ENCODE data around the gene GPLD1.
"Not testable (repeated sequence)": the region's sequence is repeated elsewhere in the genome, so short reads cannot be mapped to it uniquely, and the experiment has no call there.

Gene GPLD1

DNA sequence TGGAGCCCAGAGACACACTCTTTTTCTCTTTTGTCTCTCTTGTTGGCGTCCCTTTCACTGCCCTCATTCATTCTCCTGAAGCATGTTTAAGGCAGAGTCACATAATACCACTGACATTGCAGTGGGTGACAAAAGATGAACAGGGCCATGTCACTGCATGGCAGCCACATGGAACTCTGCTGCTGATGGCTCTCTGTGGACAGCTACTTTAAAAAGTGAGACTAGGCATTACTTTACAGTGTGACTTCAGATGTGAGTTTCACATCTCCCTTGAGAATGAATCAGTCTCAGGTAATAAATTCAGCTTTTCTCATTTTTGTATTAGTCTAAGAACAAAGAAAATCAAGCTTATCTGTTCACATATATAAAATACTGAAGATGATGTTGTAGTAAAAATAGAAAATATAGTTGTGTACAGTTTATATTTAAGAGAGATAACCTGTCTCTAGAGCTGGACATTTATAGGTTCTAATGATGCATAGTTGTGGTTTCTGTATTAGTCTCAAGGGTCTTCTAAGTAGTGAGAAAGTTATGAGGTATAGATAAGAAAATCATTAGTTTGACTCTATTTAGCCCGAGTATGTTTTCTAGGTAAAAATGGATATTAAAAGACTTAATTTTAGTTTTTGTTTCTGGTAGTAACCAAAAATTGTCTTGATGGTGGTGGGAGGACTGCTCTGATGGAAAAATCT, 80.5 kb downstream of the GPLD1 start:
- no peak for DNase-seq

DNA sequence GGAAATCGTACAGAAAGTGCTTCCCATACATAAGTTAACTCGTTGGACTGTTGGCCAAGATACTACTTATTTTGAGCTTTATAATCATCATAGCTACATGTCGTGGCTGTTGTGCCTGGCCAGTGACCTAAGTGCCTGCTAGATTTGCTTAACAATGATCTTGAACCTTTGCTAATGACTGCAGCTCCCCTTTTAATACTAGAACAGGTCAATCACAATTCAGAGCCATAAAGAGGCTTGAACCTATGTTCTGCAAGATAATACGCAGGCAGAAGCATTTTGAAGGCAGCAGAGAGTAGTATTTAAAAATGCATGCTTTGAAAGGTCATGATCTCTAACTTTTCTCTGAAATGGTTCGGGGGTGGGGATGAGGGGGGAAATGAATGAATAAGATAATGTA, 84.1 kb downstream of the GPLD1 start:
- no peak for DNase-seq

DNA sequence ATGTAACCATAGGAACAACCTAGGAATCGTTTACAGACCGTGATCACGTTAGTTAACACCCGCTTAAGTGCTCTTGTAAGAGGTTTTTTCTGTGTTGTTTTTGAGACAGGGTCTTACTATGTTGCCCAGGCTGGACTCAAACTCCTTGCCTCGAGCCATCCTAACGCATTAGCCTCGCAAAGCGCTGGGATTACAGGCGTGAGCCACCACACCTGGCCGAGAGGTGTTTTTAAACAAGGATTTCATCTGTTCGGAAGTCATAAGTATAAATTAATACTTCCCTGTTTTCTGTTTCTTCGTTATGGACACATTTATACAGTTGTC, 85.9 kb downstream of the GPLD1 start:
- no peak for DNase-seq

DNA sequence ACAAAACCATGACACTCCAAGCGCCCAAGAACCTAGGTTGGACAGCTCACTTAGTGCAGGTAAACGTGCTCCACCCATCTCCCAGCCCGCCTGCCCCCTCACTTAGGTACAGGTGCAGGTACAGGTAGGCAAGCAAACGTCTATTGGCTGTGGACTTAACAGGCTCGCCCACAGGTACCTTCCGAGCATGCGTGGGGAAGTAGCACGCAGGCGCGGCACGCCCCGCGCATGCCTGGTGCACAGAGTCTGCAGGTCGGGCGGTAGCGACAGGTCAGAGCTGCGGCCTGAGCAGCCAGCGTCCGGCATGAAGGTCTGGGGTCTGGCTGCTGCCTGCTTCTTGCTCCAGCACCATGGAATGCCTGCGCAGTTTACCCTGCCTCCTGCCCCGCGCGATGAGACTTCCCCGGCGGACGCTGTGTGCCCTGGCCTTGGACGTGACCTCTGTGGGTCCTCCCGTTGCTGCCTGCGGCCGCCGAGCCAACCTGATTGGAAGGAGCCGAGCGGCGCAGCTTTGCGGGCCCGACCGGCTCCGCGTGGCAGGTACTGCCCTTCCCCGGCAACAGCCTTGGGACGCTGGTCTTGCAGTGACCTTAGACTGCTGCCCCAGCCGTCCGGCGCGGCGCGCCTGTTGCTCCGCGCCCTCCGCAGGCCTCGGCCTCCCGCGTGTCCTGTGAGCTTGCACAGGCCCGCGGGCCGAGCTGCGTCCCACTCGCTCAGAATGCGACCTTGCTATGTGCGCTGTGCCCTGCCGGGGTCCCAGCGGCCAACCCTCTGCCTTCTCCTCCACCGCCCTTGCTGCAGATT, 86.5 kb downstream of the GPLD1 start, which contains the start of gene MRS2:
Gene MRS2 (plus strand): TSS at position 240 of the 804 bp plus-strand sequence. CDS start 111 bp downstream, at position 351.
- DNase-seq: peak; percentile 80

DNA sequence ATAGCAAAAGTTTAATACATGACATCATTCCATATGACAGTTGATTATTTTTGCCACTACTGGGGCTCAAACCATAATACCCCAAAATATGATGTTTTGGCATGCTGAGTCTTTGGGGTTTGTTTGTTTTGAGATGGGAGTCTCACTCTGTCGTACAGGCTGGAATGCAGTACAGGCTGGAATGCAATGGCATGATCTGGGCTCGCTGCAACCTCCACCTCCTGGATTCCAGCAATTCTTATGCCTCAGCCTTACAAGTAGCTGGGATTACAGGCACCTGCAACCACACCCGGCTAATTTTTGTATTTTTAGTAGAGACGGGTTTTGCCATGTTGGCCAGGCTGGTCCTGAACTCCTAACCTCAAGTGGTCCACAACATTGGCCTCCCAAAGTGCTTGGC, 87.9 kb downstream of the GPLD1 start:
- DNase-seq: no peak

DNA sequence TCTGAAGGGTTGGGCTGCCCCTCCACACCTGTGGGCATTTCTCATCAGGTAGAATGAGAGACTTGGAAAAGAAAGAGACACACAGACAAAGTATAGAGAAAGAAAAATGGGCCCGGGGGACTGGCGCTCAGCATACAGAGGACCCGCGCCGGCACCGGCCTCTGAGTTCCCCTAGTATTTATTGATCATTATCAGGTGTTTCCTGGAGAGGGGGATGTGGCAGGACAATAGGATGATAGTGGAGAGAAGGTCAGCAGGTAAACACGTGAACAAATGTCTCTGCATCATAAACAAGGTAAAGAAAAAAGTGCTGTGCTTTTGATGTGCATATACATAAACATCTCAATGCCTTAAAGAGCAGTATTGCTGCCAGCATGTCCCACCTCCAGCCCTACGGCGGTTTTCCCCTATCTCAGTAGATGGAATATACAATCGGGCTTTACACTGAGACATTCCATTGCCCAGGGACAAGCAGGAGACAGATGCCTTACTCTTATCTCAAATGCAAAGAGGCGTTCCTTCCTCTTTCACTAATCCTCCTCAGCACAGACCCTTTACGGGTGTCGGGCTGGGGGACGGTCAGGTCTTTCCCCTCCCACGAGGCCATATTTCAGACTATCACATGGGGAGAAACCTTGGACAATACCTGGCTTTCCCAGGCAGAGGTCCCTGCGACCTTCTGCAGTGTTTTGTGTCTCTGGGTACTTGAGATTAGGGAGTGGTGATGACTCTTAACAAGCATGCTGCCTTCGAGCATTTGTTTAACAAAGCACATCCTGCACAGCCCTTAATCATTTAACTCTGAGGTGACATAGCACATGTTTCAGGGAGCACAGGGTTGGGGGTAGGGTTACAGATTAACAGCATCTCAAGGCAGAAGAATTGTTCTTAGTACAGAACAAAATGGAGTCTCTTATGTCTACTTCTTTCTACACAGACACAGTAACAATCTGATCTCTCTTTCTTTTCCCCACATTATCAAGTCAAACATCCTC, 89.0 kb downstream of the GPLD1 start:
- not testable (repeated sequence) for DNase-seq

DNA sequence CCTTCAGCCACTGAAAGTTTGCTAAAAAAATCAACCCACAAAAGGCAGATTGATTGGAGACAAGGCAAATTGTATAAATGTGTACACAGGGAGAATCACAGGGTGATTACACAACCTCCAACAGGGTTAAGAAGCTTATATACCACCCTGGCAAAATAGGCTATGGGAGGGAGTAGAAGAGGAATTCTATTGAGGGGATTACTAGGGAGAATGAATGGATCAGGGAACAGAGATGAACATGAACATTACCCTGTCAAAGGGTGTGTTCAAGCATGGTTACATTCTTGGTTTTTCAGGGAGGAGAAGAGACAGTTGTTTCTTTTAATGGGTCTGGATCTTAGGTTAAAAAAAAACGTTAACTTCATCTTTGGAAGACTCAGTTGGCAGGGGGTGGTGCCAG, 91.7 kb downstream of the GPLD1 start:
- DNase-seq: no peak

DNA sequence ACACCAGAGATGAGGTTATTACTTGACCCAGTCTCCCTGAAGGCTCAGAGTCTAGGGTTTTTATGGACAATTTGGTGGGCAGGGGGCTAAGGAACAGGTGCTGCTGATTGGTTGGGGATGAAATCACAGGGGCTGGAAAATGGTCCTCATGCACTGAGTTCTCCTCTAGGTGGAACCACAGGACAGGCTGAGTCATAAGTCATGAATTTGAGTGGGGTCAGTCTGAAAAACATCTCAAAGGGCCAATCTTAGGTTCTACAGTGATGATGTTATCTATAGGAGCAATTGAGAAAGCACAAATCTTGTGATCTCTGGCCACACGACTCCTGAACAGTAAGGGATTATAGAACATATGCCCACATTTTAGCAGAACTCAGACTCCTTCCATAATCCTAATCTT, 92.6 kb downstream of the GPLD1 start:
- no peak for DNase-seq

DNA sequence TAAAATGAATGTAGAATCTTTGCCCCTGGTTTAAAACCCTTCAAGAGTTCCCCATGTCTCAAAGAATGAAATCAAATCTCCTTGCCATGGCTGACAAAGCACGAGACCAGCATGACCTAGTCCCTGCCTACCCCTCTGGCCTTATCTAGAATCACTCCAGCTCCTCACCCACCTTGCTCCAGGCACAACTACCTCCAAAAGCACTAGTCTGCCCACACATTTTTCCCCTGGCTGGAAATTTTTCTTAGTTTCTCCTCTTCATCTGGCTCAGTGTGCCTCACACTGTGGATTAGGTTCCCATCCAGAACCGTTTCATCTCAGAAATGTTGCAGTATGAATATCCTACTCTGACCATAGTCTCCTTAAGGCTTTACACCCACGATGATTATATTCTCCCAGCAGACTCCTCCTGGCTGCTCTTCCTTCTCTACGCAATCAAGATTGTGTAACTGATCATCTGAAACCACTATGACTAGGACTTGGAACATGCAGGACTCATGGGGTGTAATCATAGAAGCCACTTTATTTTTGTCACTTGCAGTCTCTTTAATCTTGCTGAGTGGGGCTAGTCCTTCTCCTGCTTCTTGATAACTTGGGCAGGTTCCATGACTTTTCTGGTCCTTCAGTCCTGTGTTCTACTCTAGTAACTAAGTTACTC, 94.5 kb downstream of the GPLD1 start:
- DNase-seq: no peak

DNA sequence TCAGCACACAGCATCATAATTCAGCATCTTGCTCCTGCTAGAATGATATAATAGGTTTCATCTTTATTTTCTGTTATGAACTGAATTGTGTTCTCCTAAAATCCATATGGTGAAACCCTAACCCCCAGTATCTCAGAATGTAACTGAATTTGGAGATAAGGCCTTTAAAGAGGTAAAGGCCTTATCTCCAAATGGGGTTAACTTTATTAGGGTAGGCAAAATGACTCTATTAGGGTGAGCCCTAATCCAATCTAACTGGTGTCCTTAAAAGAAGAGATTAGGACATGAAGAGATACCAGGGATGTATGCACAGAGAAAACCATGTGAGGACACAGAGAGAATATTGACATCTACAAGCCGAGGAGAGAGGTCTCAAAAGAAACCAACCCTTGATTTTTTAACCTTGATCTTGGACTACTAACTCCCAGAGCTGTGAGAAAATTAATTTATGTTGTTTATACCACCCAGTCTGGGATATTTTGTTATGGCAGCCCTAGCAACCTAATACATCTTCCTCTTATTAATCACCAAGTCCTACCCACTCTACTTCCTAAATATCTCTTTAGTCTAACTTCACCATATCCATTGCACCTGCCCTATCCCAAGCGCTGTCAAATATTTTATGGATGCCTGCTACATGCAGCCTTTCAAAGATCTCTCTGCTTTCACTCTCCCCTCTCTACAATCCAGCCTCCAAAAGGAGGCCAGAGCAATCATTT, 95.2 kb downstream of the GPLD1 start:
- DNase-seq: no peak

DNA sequence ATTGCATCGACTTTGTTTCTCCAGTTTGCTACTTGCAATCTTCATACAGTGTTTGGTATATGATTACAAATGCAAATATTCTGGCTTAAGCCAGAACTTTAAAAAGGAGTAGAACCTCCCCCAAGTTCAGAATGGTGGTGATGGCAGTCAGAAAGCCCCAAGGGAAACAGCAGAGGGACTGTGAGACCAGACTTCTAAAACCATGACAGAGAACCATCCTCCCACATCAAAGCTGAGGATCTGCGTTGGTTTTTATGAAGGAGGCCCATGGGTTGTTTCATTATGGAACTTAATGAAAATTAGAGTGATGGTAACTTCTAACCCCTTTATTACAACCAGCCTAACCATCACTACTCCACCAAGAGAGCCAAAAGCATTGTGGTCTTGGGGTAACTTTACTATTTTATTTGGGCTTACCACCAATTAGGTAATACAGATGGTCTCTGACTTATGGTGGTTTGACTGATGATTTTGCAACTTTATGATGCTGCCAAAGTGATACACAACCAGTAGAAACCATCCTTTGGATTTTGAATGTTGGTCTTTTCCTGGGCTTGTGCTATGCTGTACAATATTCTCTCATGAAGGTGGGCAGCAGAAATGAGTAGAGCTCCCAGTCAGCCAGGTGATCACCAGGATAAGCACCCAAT, 97.5 kb downstream of the GPLD1 start:
- no peak for DNase-seq

DNA sequence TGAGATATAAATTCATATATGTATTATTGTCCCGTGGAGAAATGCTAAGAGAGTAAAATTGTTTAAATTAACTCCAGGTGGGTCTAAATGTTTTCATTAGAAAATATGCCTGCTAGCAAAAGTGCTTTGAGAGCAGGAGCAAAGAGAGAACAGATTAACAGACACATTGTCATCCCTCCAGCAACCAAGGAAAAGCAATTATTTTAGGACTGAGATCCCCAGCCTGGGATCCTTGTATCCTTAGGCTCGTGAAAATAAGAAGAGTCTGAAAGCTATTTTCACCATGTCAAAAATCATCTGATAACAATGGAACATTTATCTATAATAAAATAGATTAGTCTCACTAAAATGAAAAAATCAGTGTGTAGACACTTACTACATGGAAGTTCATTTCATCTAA, 98.2 kb downstream of the GPLD1 start:
- no peak for DNase-seq

DNA sequence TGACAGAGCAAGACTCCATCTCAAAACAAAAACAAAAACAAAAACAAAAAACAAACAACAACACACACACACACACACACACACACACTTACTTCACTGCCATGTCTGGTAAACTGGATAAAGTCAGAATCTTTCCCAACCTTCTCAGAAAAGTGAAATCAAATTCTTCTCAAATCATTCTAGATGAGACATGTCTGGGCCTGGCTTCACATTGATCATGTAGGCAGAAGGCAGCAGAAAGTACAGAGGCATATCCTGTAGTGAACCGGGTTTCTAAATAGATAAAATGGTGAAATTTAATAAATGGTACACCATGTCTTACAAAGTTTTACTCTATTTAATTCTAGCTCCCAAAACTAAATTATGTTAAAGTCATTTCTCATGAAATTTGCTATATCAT, 101.6 kb downstream of the GPLD1 start:
- no peak for DNase-seq

DNA sequence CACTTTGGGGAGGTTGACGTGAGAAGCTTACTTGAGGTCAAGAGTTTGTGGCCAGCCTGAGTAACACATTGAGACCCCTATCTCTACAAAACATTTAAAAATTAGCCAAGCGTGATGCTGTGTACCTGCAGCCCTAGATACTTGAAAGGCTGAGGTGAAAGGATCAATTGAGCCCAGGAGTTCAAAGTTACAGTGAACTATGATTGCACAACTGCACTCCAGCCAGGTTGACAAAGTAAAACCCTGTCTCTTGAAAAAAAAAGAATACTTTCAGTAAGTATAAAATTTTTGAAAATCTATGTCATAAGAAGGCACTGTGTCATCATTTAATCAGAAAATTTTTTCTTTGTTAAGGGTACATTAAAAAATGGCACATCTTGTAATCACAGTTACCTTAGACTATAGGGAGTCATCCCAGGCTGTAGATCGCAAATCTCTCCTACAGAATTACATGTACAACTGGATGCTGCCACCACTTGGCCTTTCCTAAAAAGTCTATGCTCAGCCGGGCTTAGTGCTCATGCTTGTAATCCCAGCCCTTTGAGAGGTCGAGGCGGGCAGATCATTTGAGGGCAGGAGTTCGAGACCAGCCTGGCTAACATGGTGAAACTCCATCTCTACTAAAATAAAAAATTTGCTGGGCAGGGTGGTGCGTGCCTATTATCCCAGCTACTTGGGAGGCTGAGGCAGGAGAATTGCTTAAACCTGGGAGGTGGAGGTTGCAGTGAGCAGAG, 103.7 kb downstream of the GPLD1 start:
- no peak for DNase-seq

DNA sequence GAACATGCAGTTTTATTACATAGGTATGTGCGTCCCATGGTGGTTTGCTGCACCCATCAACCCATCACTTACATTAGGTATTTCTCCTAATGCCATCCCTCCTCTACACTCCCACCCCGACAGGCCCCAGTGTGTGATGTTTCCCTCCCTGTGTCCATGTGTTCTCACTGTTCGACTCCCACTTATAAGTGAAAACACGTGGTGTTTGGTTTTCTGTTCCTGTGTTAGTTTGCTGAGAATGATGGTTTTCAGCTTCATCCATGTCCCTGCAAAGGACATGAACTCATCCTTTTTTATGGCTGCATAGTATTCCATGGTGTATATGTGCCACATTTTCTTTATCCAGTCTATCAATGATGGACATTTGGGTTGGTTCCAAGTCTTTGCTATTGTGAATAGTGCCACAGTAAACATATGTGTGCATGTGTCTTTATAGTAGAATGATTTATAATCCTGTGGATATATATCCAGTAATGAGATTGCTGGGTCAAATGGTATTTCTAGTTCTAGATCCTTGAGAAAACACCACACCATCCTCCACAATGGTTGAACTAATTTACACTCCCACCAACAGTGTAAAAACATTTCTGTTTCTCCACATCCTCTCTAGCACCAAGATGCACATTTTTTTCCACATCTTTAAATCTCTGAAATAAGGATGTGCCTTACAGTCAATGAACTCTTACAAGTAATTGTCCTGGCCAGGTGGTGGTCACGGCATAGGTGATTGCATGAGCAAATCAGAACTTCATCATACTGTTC, 104.8 kb downstream of the GPLD1 start:
- not testable (repeated sequence) for DNase-seq

DNA sequence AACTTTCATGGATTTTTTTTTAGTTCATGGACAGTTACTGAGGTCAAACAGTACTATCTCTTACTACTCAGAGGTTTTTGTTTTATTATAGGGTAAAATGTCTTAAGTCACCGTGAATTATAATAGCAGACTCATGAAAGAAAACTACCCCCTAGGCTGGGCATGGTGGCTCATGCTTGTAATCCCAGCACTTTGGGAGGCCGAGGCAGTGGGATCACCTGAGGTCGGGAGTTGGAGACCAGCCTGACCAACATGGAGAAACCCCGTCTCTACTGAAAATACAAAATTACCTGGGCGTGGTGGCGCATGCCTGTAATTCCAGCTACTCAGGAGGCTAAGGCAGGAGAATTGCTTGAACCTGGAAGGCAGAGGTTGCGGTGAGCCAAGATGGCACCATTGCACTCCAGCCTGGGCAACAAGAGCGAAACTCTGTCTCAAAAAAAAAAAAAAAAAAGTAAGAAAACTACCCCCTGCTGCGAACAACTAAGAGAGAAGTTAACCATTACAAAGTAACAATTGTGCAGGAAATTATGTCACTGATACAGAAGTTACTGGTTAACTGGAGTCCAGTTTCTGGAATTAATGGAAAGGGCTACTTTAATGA, 106.4 kb downstream of the GPLD1 start:
- not testable (repeated sequence) for DNase-seq

DNA sequence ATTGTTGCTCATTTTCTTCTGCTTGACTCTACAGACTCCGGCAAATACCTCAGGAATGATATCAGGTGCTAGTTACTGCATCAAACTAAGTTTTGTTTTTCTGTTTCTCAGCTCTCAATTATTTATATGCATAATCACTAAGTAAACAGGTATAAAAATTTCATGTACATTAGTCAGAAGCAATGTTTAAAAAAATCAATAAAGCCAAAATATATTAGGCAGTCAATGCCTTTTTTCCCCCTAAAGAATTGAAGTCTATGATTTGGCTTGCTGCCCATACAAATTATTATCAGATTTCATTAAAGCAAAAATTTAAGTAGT, 107.2 kb downstream of the GPLD1 start:
- no peak for DNase-seq

DNA sequence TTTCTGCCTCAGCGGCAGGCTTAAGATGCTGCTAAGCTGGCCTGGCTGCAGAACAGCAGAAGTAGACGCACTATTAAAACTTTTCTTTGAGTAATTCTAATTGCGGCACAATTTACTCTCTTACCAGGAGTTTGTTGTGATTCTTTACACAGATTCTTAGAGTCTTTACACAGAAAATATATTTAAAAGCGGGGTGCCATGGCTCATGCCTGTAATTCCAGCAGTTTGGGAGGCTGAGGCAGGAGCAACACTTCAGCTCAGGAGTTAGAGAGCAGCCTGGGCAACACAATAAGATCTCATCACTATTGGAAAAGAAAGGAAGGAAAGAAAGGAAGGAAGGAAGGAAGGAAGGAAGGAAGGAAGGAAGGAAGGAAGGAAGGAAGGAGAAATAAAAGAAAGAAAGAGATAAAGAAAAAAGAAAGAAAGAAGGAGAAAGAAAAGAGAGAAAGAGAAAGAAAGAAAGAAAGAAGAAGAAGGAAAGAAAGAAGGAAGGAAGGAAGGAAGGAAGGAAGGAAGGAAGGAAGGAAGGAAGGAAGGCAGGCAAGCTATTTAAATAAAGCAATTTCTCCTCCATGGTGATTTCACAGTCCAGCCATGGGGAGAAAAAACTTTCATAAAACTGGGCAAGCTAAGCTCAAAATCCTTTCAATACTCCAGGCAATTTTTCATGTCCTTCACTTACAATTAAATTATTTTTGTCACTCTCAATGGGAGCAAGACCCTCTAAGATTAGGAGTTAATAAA, 107.7 kb downstream of the GPLD1 start:
- DNase-seq: no peak

Data from activated CD4-positive, CD25-positive, alpha-beta regulatory T cell treated with anti-CD3 and anti-CD28 coated beads, Interleukin-2, amount 50 U/mL, for 72 hours (primary cell).